ENCODE data around the gene MGME1. TPM values are rescaled to one million over a fixed set of nuclear protein-coding genes. Genes with fewer than 3 reads are reported as not detected.
"Not testable (repeated sequence)": the region's sequence is repeated elsewhere in the genome, so short reads cannot be mapped to it uniquely, and the experiment has no call there.

MGME1 gene
- total and polyA plus RNA-seq, 4 donors: 10.1 to 19.1 (median 11.5) TPM

DNA sequence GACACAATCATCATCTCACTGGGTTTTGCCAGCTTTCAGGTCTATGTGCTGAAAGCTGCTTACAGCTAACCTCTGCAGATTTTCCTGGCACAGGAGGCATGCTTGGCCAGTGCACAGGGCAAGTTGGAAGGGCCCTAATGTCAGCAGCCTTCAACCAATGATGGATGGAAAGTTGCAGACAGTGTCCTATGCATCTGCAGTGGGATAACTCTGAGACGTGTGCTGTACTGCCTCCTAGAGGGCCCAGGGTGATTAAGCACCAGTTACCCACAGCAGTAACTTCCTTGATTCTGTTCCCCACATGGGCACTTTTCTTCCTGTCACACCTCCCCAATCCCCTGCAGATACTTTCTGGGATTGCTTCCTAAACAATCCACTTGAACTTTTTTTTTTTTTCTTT is 50.2 kb downstream of the MGME1 start:
- 0 to 9% methylated on average over 1 of the region's 1 CpG for WGBS, 2 donors
- ATAC-seq (ENCODE audit: insufficient read depth, low FRiP score) (no peak), DNase-seq (no peak)
- H3K4me3 ChIP-seq: no peak overlapping the region
- peaks cover 0 to 3% (median 0%) of the 10 kb centered on the region in 4 donors for H3K9me3 ChIP-seq (ENCODE audit: control insufficient read depth in 4 of 4, insufficient read depth in 3 of 4, low read length in 3 of 4)
- H3K27me3 ChIP-seq (ENCODE audit: control insufficient read depth in 3 of 3, insufficient read depth in 3 of 3, low read length in 2 of 3): no peaks in the 10 kb centered on the region
- no peak overlapping the region for H3K27ac ChIP-seq (ENCODE audit: low read depth in 1 of 2, low read length in 1 of 2)
- H3K36me3 ChIP-seq (ENCODE audit: control insufficient read depth in 4 of 4, insufficient read depth in 4 of 4, low read length in 4 of 4): peaks cover 0 to 3% (median 1%) of the 10 kb centered on the region in 4 donors
- H3K4me1 ChIP-seq (ENCODE audit: control insufficient read depth in 5 of 5, insufficient read depth in 5 of 5, low read length in 5 of 5): no peaks in the 10 kb centered on the region
- TF ChIP-seq, protein P1, sequence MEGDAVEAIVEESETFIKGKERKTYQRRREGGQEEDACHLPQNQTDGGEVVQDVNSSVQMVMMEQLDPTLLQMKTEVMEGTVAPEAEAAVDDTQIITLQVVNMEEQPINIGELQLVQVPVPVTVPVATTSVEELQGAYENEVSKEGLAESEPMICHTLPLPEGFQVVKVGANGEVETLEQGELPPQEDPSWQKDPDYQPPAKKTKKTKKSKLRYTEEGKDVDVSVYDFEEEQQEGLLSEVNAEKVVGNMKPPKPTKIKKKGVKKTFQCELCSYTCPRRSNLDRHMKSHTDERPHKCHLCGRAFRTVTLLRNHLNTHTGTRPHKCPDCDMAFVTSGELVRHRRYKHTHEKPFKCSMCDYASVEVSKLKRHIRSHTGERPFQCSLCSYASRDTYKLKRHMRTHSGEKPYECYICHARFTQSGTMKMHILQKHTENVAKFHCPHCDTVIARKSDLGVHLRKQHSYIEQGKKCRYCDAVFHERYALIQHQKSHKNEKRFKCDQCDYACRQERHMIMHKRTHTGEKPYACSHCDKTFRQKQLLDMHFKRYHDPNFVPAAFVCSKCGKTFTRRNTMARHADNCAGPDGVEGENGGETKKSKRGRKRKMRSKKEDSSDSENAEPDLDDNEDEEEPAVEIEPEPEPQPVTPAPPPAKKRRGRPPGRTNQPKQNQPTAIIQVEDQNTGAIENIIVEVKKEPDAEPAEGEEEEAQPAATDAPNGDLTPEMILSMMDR (IDR thresholded peaks at IDR 0.05; ENCODE audit: control extremely low read depth, extremely low read depth): no peak
- no peak overlapping the region for H3K9ac ChIP-seq (ENCODE audit: insufficient read depth in 1 of 2, low read length in 2 of 2)

DNA sequence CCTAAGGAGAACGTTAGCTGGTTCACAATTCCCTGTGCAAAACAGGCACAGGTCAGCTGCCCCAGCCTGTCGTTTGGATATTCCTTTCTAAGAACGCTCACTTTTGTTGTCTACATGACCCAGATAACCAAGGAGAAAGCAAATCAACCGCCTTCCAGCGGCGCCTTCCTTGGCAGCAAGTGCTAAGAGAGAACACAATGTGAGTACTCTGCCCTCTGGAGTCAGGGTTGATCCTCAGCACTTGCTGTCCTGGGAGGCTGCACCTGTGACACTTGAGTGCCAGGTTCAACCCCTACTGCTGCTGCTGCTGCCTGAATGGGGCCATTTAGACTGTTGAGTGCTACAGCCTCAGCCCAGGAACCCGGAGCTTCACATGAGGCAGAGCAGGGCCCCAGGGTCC is 52.1 kb downstream of the MGME1 start:
- no peak overlapping the region for H3K9ac ChIP-seq (ENCODE audit: insufficient read depth in 1 of 2, low read length in 2 of 2)
- TF ChIP-seq, protein P1 (IDR thresholded peaks at IDR 0.05; ENCODE audit: control extremely low read depth, extremely low read depth): no peak
- H3K9me3 ChIP-seq (ENCODE audit: control insufficient read depth in 4 of 4, insufficient read depth in 3 of 4, low read length in 3 of 4): peaks cover 0 to 3% (median 0%) of the 10 kb centered on the region in 4 donors
- no peak for DNase-seq
- no peak overlapping the region for H3K27ac ChIP-seq (ENCODE audit: low read depth in 1 of 2, low read length in 1 of 2)
- H3K27me3 ChIP-seq (ENCODE audit: control insufficient read depth in 3 of 3, insufficient read depth in 3 of 3, low read length in 2 of 3): no peaks in the 10 kb centered on the region
- no peak overlapping the region for H3K4me3 ChIP-seq
- no peaks in the 10 kb centered on the region for H3K4me1 ChIP-seq (ENCODE audit: control insufficient read depth in 5 of 5, insufficient read depth in 5 of 5, low read length in 5 of 5)
- peaks cover 0 to 4% (median 1%) of the 10 kb centered on the region in 4 donors for H3K36me3 ChIP-seq (ENCODE audit: control insufficient read depth in 4 of 4, insufficient read depth in 4 of 4, low read length in 4 of 4)
- 91 to 94% methylated on average over 7 of the region's 7 CpGs for WGBS, 2 donors
- ATAC-seq (ENCODE audit: insufficient read depth, low FRiP score): no peak

DNA sequence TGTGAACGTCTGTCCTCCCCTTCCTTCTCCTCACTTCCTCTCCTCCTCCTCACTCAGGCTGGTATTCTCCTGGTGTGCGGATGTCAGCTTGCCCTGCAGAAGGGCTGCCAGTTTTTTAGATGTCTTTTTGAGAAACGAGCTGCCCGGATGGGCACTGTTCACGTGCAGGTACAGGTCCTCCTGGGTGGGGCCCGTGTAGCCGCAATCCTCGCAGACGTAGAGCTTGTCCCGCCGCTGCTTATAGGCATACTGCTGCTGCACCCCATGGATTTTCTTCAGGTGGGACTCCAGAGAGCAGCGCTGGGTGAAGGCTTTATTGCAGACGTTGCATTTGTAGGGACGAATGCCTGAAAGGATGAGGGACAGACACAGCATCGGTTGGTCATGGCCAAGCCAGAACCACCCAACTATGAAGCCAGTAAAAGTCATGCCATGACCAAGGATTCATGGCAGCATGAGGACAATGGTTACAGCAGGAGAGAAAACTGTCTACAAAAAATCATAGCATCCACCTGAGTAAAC is 55.8 kb downstream of the MGME1 start:
- no peaks in the 10 kb centered on the region for H3K4me1 ChIP-seq (ENCODE audit: control insufficient read depth in 5 of 5, insufficient read depth in 5 of 5, low read length in 5 of 5)
- TF ChIP-seq, protein P1 (IDR thresholded peaks at IDR 0.05; ENCODE audit: control extremely low read depth, extremely low read depth): no peak
- ATAC-seq (ENCODE audit: insufficient read depth, low FRiP score) (no peak), DNase-seq (no peak)
- H3K27ac ChIP-seq (ENCODE audit: low read depth in 1 of 2, low read length in 1 of 2): no peak overlapping the region
- H3K27me3 ChIP-seq (ENCODE audit: control insufficient read depth in 3 of 3, insufficient read depth in 3 of 3, low read length in 2 of 3): no peaks in the 10 kb centered on the region
- WGBS, 2 donors: 81 to 84% methylated on average over 15 of the region's 15 CpGs
- H3K9ac ChIP-seq (ENCODE audit: insufficient read depth in 1 of 2, low read length in 2 of 2): no peak overlapping the region
- peaks cover 0 to 3% (median 0%) of the 10 kb centered on the region in 4 donors for H3K9me3 ChIP-seq (ENCODE audit: control insufficient read depth in 4 of 4, insufficient read depth in 3 of 4, low read length in 3 of 4)
- H3K4me3 ChIP-seq: no peak overlapping the region
- peaks cover 0 to 4% (median 1%) of the 10 kb centered on the region in 4 donors for H3K36me3 ChIP-seq (ENCODE audit: control insufficient read depth in 4 of 4, insufficient read depth in 4 of 4, low read length in 4 of 4)

DNA sequence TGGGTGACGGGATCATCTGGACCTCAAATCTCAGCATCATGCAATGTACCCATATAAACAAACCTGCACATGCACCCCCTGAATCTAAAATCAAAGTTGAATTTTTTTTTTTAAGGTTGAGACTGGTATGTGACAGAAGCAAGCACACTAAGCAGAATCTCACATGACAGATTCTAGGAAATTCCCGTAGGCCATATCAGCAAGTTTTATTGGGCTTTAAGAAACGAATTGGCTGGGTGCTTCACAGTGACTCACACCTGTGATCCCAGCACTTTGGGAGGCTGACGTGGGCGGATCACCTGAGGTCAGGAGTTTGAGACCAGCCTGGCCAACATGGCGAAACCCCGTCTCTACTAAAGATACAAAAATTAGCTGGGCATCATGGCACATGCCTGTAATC is 58.2 kb downstream of the MGME1 start:
- not testable (repeated sequence) for H3K4me1 ChIP-seq (ENCODE audit: control insufficient read depth in 5 of 5, insufficient read depth in 5 of 5, low read length in 5 of 5); ATAC-seq (ENCODE audit: insufficient read depth, low FRiP score); H3K9ac ChIP-seq (ENCODE audit: insufficient read depth in 1 of 2, low read length in 2 of 2); DNase-seq; H3K36me3 ChIP-seq (ENCODE audit: control insufficient read depth in 4 of 4, insufficient read depth in 4 of 4, low read length in 4 of 4); H3K9me3 ChIP-seq (ENCODE audit: control insufficient read depth in 4 of 4, insufficient read depth in 3 of 4, low read length in 3 of 4); H3K27ac ChIP-seq (ENCODE audit: low read depth in 1 of 2, low read length in 1 of 2); H3K27me3 ChIP-seq (ENCODE audit: control insufficient read depth in 3 of 3, insufficient read depth in 3 of 3, low read length in 2 of 3); H3K4me3 ChIP-seq
- 91 to 94% methylated on average over 7 of the region's 7 CpGs for WGBS, 2 donors

Measured in lung (tissue), 12 donors.